Activated CD4-positive, alpha-beta T cell treated with anti-CD3 and anti-CD28 coated beads for 4 hours (primary cell): Measurements from ENCODE around the gene AKR1B1.

Experiments used
- DNase-seq, 2 donors: peaks; one replicate each; pipeline ENCODE4 v3.0.0-alpha.2; 2020

AKR1B1 gene

GRCh38 chr7:134407311-134407710 is 51.6 kb downstream of the AKR1B1 start:
- no peak for DNase-seq

- DNase-seq: no peak
These were observed 52.5 kb downstream of the AKR1B1 start for GRCh38 chr7:134406431-134406830.

DNA sequence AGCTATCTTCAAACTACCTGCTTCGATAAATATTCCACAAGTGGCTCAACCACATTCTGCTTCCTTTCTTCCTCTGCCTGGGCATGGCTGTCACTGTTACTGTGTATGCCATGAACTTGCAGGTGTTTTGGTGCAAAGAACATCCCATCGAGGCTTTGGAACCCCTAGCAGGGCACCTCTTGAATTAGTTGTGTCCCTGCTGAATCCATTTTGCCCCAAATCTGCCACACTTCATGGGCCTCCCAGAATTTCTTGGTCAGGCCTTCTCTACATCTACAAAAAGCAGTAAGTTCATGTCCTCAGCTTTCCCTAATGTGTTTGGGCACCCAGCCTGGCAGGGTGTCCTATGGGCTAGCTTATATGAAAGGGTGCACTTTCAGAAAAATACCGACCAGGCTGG is 53.6 kb downstream of the AKR1B1 start:
- DNase-seq: no peak

DNA sequence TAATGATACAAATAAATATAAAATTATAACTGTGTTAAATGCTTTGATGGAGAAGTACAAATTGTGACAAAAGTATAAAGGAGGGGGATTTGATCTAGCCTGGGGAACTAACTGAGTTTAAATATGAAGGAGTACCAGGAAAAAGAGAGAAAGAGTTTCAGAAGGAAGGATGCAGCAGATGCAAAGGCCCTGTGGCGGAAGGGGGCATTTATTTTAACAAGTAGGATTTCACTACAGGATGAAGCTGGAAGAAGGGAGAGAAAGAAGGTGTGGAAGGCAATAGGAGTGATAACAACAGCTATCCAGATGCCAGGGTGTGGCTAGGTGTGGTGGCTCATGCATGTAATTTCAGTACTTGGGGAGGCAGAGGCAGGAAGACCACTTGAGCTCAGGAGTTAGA is 55.8 kb downstream of the AKR1B1 start:
- no peak for DNase-seq

DNA sequence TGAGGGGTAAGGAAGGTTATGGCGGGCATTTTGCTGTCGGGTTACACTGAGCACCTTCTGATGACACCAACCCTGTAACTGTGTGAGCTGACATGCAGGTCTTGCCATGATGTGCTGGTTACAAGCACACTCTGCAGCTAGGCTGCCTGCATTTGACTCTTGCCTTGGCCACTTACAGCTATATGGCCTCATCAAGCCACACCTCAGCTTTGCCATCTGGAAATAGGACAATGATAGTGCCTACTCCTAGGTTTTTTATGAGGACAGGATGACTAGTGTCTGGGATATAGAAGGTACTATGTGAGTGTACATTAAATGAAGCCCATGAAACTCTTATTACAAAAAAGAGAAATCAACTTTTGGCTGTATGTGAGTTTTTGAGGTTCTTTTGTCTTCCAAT is 58.0 kb downstream of the AKR1B1 start:
- no peak for DNase-seq

- no peak for DNase-seq
These were observed 62.9 kb downstream of the AKR1B1 start for GRCh38 chr7:134396031-134396430.

GRCh38 chr7:134395604-134396003 is 63.3 kb downstream of the AKR1B1 start:
- DNase-seq: no peak

DNA sequence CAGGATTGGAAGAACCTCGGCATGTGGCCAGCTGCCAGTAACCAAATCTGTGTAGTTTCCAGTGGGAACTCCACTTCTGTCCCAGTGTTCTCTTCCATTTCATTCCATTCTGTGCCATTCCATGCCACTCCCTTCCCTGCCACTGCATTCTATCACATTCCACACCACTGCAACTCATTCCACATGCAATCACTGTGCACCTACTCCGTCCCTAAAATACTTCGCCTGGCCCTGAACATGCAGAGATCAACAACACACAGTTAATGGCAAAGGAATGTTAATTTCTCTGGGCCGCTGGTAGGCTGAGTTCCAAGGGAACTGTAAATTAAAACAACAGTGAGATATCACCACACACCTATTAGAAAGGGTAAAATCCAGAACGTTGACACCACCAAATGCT is 64.8 kb downstream of the AKR1B1 start:
- no peak for DNase-seq
